Measurements from ENCODE around the gene TEAD1.

DNA sequence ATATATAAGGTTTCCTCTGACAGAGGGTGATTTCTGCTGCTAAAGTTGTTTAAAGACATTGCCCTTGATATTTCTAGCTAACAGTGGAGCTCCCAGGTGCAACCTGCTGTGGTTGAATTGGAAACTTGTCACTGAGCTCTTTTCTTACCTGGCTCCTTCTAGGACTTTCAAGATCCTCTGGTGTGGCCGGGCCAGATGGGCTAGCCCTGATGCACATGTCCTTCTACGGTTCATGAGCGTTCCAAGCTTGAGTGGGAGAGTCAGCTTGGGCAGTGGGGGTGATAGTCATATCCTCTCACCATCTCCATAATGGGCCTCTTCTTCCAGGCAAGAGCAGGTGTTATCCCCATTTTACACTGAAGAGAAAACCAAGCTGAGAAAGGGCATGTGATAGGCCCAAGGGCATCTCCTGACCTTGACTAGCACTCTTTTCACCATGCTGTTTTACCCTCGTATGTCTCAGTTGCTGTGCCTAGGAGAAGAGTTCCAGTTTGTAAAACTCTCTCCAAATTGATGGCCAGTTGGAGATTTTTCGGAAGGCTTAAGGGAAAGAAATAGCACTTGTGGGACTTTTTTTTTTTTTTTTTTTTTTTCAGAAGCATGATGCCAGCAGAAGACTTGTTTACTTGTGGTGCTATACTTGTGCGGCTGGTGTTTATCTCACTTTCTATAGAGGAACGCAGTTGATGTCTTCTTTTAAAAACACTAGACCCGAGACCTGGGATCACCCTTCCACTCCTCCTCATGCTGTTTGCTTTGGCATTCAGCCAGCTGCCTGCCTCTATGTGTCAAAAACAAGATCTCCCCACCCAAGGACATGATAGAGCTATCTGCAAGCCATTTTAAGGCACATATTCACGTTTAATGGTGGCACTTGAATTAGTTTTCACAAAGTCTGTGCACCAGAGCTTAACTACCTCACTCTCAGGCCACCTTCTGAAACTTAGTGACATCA, 32.6 kb downstream of the TEAD1 start:
- TF ChIP-seq, protein P1, sequence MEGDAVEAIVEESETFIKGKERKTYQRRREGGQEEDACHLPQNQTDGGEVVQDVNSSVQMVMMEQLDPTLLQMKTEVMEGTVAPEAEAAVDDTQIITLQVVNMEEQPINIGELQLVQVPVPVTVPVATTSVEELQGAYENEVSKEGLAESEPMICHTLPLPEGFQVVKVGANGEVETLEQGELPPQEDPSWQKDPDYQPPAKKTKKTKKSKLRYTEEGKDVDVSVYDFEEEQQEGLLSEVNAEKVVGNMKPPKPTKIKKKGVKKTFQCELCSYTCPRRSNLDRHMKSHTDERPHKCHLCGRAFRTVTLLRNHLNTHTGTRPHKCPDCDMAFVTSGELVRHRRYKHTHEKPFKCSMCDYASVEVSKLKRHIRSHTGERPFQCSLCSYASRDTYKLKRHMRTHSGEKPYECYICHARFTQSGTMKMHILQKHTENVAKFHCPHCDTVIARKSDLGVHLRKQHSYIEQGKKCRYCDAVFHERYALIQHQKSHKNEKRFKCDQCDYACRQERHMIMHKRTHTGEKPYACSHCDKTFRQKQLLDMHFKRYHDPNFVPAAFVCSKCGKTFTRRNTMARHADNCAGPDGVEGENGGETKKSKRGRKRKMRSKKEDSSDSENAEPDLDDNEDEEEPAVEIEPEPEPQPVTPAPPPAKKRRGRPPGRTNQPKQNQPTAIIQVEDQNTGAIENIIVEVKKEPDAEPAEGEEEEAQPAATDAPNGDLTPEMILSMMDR (IDR thresholded peaks at IDR 0.05): no peak
- TF ChIP-seq EP300 (IDR thresholded peaks at IDR 0.05; ENCODE audit: low read depth): no peak
- no peak for TF ChIP-seq POLR2A (IDR thresholded peaks at IDR 0.05)
